Measurements from ENCODE around the gene ATP2C2.

- TF ChIP-seq CTCF (IDR thresholded peaks at IDR 0.05; ENCODE audit: insufficient read depth, low read length) (no peak), REST (IDR thresholded peaks at IDR 0.05; ENCODE audit: insufficient replicate concordance, low read depth) (no peak), POLR2AphosphoS5 (IDR thresholded peaks at IDR 0.05; ENCODE audit: low read depth) (no peak), SPI1 (IDR thresholded peaks at IDR 0.05; ENCODE audit: borderline replicate concordance, low read depth) (no peak)
These were observed 38.3 kb upstream of the ATP2C2 start for GRCh38 chr16:84329843-84330684.

All from HL-60 (cell line).